AG04449 (cell line): ENCODE measurements around the gene LDLRAD3.

Source experiments
- CTCF ChIA-PET: fragments of 350-600 bp; formaldehyde crosslinking; extraction: SDS; loops from one replicate; lab custom pipeline; 2021; ENCODE audit warnings: antibody characterized with exemption; lab: Yijun Ruan, JAX
- POLR2A ChIA-PET: fragments of 400-600, 350-600 bp; formaldehyde crosslinking; extraction: SDS; loops from one replicate; lab custom pipeline; 2020; ENCODE audit warnings: antibody characterized with exemption, inconsistent platforms; lab: Yijun Ruan, JAX
- DNase-seq: peaks from one replicate; pipeline ENCODE4 v3.0.0-alpha.2; 2010; ENCODE audit warnings: low read depth, low spot score
- H3K4me3 ChIP-seq: 2 replicates; pipeline ENCODE4 v1.5.1; 2011; ENCODE audit warnings: low read depth, mild to moderate bottlenecking, control low read depth, low read length
- TF ChIP-seq, protein P1 (sequence below): IDR thresholded peaks from one replicate; pipeline ENCODE4 v1.5.1; 2011; ENCODE audit warnings: mild to moderate bottlenecking, moderate library complexity, low read length, control low read depth, inconsistent platforms; ENCODE audit not compliant: insufficient read depth; ENCODE audit errors: missing control alignments

Gene LDLRAD3

DNA sequence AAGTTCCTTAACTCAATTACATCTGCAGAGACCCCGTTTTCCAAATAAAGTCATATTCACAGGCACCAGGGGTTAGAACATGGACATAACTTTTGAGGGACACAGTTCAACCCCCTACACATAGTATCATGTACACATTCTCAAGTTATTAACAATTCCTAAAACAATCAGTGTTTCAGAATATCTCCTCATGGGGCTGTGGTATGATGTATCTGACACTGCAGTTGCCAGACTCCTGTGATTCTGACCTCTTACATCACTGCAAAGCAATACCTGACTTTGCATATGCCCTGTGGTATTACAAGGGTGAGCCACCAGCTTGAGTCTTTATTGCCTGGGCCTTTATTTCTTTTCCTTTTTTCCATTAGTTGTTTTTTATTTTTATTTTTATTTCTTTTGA lies 203.6 kb downstream of the LDLRAD3 start:
- TF ChIP-seq, protein P1, sequence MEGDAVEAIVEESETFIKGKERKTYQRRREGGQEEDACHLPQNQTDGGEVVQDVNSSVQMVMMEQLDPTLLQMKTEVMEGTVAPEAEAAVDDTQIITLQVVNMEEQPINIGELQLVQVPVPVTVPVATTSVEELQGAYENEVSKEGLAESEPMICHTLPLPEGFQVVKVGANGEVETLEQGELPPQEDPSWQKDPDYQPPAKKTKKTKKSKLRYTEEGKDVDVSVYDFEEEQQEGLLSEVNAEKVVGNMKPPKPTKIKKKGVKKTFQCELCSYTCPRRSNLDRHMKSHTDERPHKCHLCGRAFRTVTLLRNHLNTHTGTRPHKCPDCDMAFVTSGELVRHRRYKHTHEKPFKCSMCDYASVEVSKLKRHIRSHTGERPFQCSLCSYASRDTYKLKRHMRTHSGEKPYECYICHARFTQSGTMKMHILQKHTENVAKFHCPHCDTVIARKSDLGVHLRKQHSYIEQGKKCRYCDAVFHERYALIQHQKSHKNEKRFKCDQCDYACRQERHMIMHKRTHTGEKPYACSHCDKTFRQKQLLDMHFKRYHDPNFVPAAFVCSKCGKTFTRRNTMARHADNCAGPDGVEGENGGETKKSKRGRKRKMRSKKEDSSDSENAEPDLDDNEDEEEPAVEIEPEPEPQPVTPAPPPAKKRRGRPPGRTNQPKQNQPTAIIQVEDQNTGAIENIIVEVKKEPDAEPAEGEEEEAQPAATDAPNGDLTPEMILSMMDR, result no peak
- CTCF ChIA-PET, result interaction anchor here (0.6 to 3.0 kb wide), 2 partner anchors 8 to 16 kb away, joined by 3 to 14 read pairs; no protein-coding TSS in a partner anchor
- no peak for DNase-seq
- no peak overlapping the region for H3K4me3 ChIP-seq
- POLR2A ChIA-PET, result no interaction called here

DNA sequence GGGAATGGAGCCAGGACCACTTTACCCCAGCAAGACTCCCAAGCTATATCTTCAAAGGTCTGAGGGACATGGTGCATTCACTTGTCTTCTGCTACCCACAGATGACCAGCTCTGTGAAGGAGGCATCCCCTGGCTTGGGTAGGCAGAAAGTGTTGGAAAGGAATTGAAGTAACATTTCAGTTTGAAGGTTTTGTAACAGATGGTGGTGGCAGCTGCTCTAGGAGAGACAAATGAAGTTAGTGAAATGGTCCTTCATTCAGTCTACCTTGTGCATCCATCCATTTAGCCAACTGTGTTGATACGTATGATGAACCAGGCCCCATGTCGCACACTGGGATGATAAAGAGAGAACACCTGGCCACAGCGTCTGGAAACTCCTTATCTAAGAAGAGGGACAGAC lies 204.8 kb downstream of the LDLRAD3 start:
- DNase-seq, result no peak
- ChIA-PET POLR2A (no interaction called here), CTCF (interaction anchor here (0.7 to 4.2 kb wide), 8 partner anchors 8 to 439 kb away, joined by 3 to 19 read pairs (median 4); no protein-coding TSS in a partner anchor)
- H3K4me3 ChIP-seq, result no peak overlapping the region
- TF ChIP-seq, protein P1, result no peak

DNA sequence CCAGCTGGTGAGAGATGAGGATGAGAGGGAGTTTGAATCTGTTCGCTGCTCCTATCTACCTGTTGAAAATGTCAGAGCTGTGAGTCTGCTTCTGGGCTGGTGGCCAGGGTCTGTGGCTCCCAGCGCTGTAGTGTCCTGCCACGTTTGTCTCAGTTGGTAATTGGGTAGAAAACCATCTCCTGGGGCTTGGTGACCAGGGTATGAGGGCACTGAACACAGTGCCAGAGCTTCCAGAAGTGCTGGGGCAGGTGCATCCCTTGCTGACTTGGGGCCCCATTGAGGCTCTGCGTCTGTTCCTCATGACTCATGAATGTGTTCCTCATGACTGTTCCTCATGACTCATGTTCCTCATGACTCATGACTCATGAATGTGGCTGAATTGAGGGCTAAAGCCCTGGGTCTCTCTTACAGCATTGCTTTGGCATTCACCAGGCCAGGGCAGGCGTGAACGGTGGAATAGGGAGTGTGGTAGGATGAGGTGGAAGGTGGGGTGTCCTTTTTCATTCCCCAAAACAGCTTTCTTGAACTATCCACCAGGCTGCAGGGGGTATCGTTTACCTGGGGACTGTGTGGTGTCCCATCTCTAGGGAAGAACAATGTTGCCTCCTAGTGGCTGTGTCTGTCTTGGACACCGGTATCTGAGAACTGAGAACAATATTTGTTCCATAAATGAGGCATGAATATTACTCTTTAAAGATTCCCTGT lies 205.8 kb downstream of the LDLRAD3 start:
- H3K4me3 ChIP-seq, result no peak overlapping the region
- TF ChIP-seq, protein P1, result peak; percentile 41
- DNase-seq, result peak; percentile 88
- POLR2A ChIA-PET, result no interaction called here
- CTCF ChIA-PET, result interaction anchor here (0.6 to 4.2 kb wide), 11 partner anchors 9 to 381 kb away, joined by 3 to 19 read pairs (median 4); no protein-coding TSS in a partner anchor

DNA sequence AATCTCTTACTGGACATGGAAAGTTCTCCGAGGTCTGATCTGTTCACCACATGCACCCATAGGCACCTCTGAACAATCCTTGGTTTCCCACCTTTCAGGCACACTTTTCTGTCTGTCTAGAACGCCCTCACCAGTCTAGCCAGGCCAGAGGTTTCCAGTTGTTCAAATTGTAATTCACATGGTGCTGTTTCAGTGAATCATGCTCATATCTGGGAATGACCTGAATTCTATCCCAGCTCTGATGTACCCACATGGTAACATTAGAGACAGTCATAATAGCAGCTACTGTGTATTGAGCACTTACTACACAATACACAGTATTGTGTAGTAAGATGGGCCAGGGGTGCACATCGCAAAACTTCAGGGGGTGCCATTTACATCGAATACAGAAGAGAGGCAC lies 207.1 kb downstream of the LDLRAD3 start:
- H3K4me3 ChIP-seq, result no peak overlapping the region
- no peak for DNase-seq
- ChIA-PET POLR2A (no interaction called here), CTCF (interaction anchor here (0.8 to 4.2 kb wide), 11 partner anchors 9 to 536 kb away, joined by 3 to 19 read pairs (median 4); no protein-coding TSS in a partner anchor)
- TF ChIP-seq, protein P1, result no peak

DNA sequence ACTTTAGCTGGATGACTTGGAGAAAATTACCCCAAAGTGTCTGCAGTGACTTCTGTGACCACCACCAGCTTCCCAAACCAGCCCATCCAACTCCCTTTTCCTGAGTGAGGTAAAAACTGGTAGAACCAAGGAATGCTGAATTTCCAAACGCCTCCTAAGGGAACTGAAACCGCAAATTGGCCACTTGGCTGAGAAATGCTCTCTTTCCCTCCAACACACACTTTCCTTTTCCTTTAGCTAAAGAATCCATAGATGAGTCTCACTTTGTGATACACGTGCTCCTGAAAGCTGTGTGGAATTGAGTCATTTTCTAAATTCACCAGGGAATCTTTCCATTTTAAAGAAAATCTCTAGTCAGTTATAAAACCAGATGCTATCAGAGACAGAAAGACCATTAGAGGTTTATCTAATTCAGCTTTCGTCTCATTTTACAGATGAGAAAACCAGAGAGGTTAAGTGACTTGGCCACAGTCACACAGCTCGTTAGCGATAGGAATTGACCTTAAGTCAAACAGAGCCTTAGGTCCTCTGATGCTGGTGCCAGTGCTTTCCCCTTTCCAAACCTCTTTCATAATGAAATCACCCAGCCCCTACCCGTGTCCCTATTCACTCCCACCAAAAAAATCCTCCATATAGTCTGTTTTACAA lies 208.2 kb downstream of the LDLRAD3 start:
- no peak for DNase-seq
- ChIA-PET POLR2A (no interaction called here), CTCF (interaction anchor here (1.0 to 4.2 kb wide), 8 partner anchors 11 to 330 kb away, joined by 3 to 19 read pairs (median 4); no protein-coding TSS in a partner anchor)
- H3K4me3 ChIP-seq, result no peak overlapping the region
- TF ChIP-seq, protein P1, result no peak

DNA sequence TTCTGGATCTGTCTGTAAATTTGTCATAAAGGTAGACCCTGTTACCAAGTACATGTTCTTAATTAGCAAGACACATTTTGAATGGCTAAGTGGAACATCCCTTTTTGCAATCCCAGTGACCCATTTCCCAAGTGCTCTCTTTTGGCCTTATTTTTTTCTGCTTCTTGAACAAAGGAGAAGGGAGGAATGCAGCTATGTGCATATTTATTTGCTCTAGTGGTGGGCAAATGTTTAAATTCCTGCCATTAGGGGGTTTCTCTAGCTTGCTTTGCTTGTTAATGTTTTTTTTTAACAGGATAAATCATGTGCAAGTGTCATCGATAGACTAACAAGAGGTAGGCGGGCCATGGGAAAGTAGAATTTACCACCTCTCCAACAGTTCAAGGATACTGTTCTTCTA lies 209.7 kb downstream of the LDLRAD3 start:
- DNase-seq, result no peak
- H3K4me3 ChIP-seq, result no peak overlapping the region
- TF ChIP-seq, protein P1, result no peak
- CTCF ChIA-PET, result interaction anchor here (1.6 to 4.2 kb wide), 3 partner anchors 22 to 331 kb away, joined by 5 to 18 read pairs (median 12); no protein-coding TSS in a partner anchor
- POLR2A ChIA-PET, result no interaction called here
